ENCODE data around the gene CEBPE. TPM values are rescaled to one million over a fixed set of nuclear protein-coding genes. Genes with fewer than 3 reads are reported as not detected.

Gene CEBPE
- total RNA-seq, 2 donors from 2014 or later, result not detected

GRCh38 chr14:23153851-23154796 is 35.1 kb upstream of the CEBPE start:
- peaks cover 6 to 15% of the 10 kb centered on the region in 2 donors for H3K27me3 Mint-ChIP-seq
- DNase-seq (ENCODE audit: low spot score) (no peak), ATAC-seq (no peak)
- H3K36me3 Mint-ChIP-seq, result no peaks in the 10 kb centered on the region
- H3K4me1 Mint-ChIP-seq (ENCODE audit: low read depth in 2 of 2), result no peaks in the 10 kb centered on the region
- H3K4me3 Mint-ChIP-seq, result no peak overlapping the region
- H3K27ac Mint-ChIP-seq, result no peak overlapping the region
- no peaks in the 10 kb centered on the region for H3K9me3 Mint-ChIP-seq

- ATAC-seq (no peak), DNase-seq (ENCODE audit: low spot score) (no peak)
- no peaks in the 10 kb centered on the region for H3K4me1 Mint-ChIP-seq (ENCODE audit: low read depth in 2 of 2)
- H3K27ac Mint-ChIP-seq, result no peak overlapping the region
- H3K4me3 Mint-ChIP-seq, result no peak overlapping the region
- H3K36me3 Mint-ChIP-seq, result no peaks in the 10 kb centered on the region
- no peaks in the 10 kb centered on the region for H3K9me3 Mint-ChIP-seq
- peaks cover 10 to 13% of the 10 kb centered on the region in 2 donors for H3K27me3 Mint-ChIP-seq
These were observed 32.3 kb upstream of the CEBPE start for GRCh38 chr14:23151342-23151741.

- no peak for ATAC-seq
These were observed 30.7 kb upstream of the CEBPE start for GRCh38 chr14:23149745-23150144.

GRCh38 chr14:23148591-23149249 is 29.7 kb upstream of the CEBPE start:
- no peak overlapping the region for H3K27ac Mint-ChIP-seq
- H3K9me3 Mint-ChIP-seq, result no peaks in the 10 kb centered on the region
- H3K4me3 Mint-ChIP-seq, result no peak overlapping the region
- DNase-seq (ENCODE audit: low spot score), result peak; percentile 8
- peaks cover 13 to 14% of the 10 kb centered on the region in 2 donors for H3K27me3 Mint-ChIP-seq
- H3K4me1 Mint-ChIP-seq (ENCODE audit: low read depth in 2 of 2), result no peaks in the 10 kb centered on the region
- peak in 1 of 2 donors; percentile 52 for ATAC-seq
- no peaks in the 10 kb centered on the region for H3K36me3 Mint-ChIP-seq

More at GRCh38 chr14:23149745-23150144, 30.7 kb upstream of the CEBPE start:
- no peak overlapping the region for H3K27ac Mint-ChIP-seq
- H3K4me3 Mint-ChIP-seq, result no peak overlapping the region
- no peak for DNase-seq (ENCODE audit: low spot score)
- no peaks in the 10 kb centered on the region for H3K36me3 Mint-ChIP-seq
- H3K9me3 Mint-ChIP-seq, result no peaks in the 10 kb centered on the region
- H3K27me3 Mint-ChIP-seq, result peaks cover 13 to 14% of the 10 kb centered on the region in 2 donors
- no peaks in the 10 kb centered on the region for H3K4me1 Mint-ChIP-seq (ENCODE audit: low read depth in 2 of 2)

- no peak for ATAC-seq
- DNase-seq (ENCODE audit: low spot score), result no peak
- no peaks in the 10 kb centered on the region for H3K9me3 Mint-ChIP-seq
- H3K4me1 Mint-ChIP-seq (ENCODE audit: low read depth in 2 of 2), result no peaks in the 10 kb centered on the region
- no peak overlapping the region for H3K4me3 Mint-ChIP-seq
- H3K27me3 Mint-ChIP-seq, result peaks cover 13% of the 10 kb centered on the region in 2 donors
- H3K36me3 Mint-ChIP-seq, result no peaks in the 10 kb centered on the region
- no peak overlapping the region for H3K27ac Mint-ChIP-seq
These were observed 28.6 kb upstream of the CEBPE start for GRCh38 chr14:23147676-23148075.

- DNase-seq (ENCODE audit: low spot score) (no peak), ATAC-seq (no peak)
- no peaks in the 10 kb centered on the region for H3K36me3 Mint-ChIP-seq
- H3K4me1 Mint-ChIP-seq (ENCODE audit: low read depth in 2 of 2), result no peaks in the 10 kb centered on the region
- H3K4me3 Mint-ChIP-seq, result no peak overlapping the region
- no peak overlapping the region for H3K27ac Mint-ChIP-seq
- H3K9me3 Mint-ChIP-seq, result no peaks in the 10 kb centered on the region
- H3K27me3 Mint-ChIP-seq, result peaks cover 13% of the 10 kb centered on the region in 2 donors
These were observed 27.9 kb upstream of the CEBPE start for GRCh38 chr14:23146980-23147379.

- DNase-seq (ENCODE audit: low spot score) (peak; percentile 8), ATAC-seq (peak in 1 of 2 donors; percentile 66)
- H3K4me3 Mint-ChIP-seq, result no peak overlapping the region
- no peaks in the 10 kb centered on the region for H3K4me1 Mint-ChIP-seq (ENCODE audit: low read depth in 2 of 2)
- no peaks in the 10 kb centered on the region for H3K36me3 Mint-ChIP-seq
- H3K27ac Mint-ChIP-seq, result no peak overlapping the region
- no peaks in the 10 kb centered on the region for H3K9me3 Mint-ChIP-seq
- H3K27me3 Mint-ChIP-seq, result peaks cover 13% of the 10 kb centered on the region in 2 donors
These were observed 27.4 kb upstream of the CEBPE start for GRCh38 chr14:23146351-23146910.

- no peak overlapping the region for H3K27ac Mint-ChIP-seq
- peak; percentile 20 for DNase-seq (ENCODE audit: low spot score)
- ATAC-seq, result no peak
These were observed 26.8 kb upstream of the CEBPE start for GRCh38 chr14:23145794-23146350.

GRCh38 chr14:23143911-23144310 is 24.9 kb upstream of the CEBPE start:
- no peak overlapping the region for H3K4me3 Mint-ChIP-seq
- H3K36me3 Mint-ChIP-seq, result no peaks in the 10 kb centered on the region
- no peak for DNase-seq (ENCODE audit: low spot score)
- H3K27me3 Mint-ChIP-seq, result peaks cover 5 to 12% of the 10 kb centered on the region in 2 donors
- no peak overlapping the region for H3K27ac Mint-ChIP-seq
- no peak for ATAC-seq
- no peaks in the 10 kb centered on the region for H3K9me3 Mint-ChIP-seq
- no peaks in the 10 kb centered on the region for H3K4me1 Mint-ChIP-seq (ENCODE audit: low read depth in 2 of 2)

More at GRCh38 chr14:23145794-23146350, 26.8 kb upstream of the CEBPE start:
- H3K9me3 Mint-ChIP-seq, result no peaks in the 10 kb centered on the region
- H3K4me3 Mint-ChIP-seq, result no peak overlapping the region
- H3K27me3 Mint-ChIP-seq, result peaks cover 13% of the 10 kb centered on the region in 2 donors
- no peaks in the 10 kb centered on the region for H3K36me3 Mint-ChIP-seq
- no peaks in the 10 kb centered on the region for H3K4me1 Mint-ChIP-seq (ENCODE audit: low read depth in 2 of 2)

GRCh38 chr14:23142826-23143225 is 23.8 kb upstream of the CEBPE start:
- H3K36me3 Mint-ChIP-seq, result no peaks in the 10 kb centered on the region
- no peaks in the 10 kb centered on the region for H3K9me3 Mint-ChIP-seq
- no peak overlapping the region for H3K4me3 Mint-ChIP-seq
- no peak for ATAC-seq
- H3K27ac Mint-ChIP-seq, result no peak overlapping the region
- no peaks in the 10 kb centered on the region for H3K4me1 Mint-ChIP-seq (ENCODE audit: low read depth in 2 of 2)
- peaks cover 5 to 12% of the 10 kb centered on the region in 2 donors for H3K27me3 Mint-ChIP-seq
- DNase-seq (ENCODE audit: low spot score), result peak; percentile 32

- Mint-ChIP-seq H3K27me3 (peaks cover 0 to 9% of the 10 kb centered on the region in 2 donors), H3K4me1 (ENCODE audit: low read depth in 2 of 2) (no peaks in the 10 kb centered on the region), H3K4me3 (no peak overlapping the region), H3K9me3 (no peaks in the 10 kb centered on the region), H3K36me3 (no peaks in the 10 kb centered on the region), H3K27ac (no peak overlapping the region)
- ATAC-seq, result no peak
- peak; percentile 18 for DNase-seq (ENCODE audit: low spot score)
These were observed 22.8 kb upstream of the CEBPE start for GRCh38 chr14:23141706-23142444.

GRCh38 chr14:23140371-23140770 is 21.3 kb upstream of the CEBPE start:
- Mint-ChIP-seq H3K4me1 (ENCODE audit: low read depth in 2 of 2) (no peaks in the 10 kb centered on the region), H3K36me3 (no peaks in the 10 kb centered on the region), H3K4me3 (no peak overlapping the region), H3K27me3 (peaks cover 4 to 5% of the 10 kb centered on the region in 2 donors), H3K9me3 (no peaks in the 10 kb centered on the region), H3K27ac (no peak overlapping the region)
- ATAC-seq (no peak), DNase-seq (ENCODE audit: low spot score) (no peak)

- Mint-ChIP-seq H3K27ac (no peak overlapping the region), H3K27me3 (peaks cover 4 to 5% of the 10 kb centered on the region in 2 donors), H3K4me3 (no peak overlapping the region), H3K36me3 (no peaks in the 10 kb centered on the region), H3K4me1 (ENCODE audit: low read depth in 2 of 2) (no peaks in the 10 kb centered on the region), H3K9me3 (no peaks in the 10 kb centered on the region)
- no peak for ATAC-seq
- no peak for DNase-seq (ENCODE audit: low spot score)
These were observed 20.8 kb upstream of the CEBPE start for GRCh38 chr14:23139874-23140273.
